Melanocyte of skin (primary cell): ENCODE results near the gene RGCC. TPM values are rescaled to one million over a fixed set of nuclear protein-coding genes. Genes with fewer than 3 reads are reported as not detected.

Experiments
- total RNA-seq, 2 donors: library from RNA; depleted of rRNA; stranded (reverse); fragments of >200 nt; gene quantifications; 2 replicates each; pipeline ENCODE4 v1.2.3, GENCODE V29; 2012

Gene RGCC, protein sequence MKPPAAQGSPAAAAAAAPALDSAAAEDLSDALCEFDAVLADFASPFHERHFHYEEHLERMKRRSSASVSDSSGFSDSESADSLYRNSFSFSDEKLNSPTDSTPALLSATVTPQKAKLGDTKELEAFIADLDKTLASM
- under 1 TPM in 1 of 2 donors, not detected in 1; 0.34 TPM for total RNA-seq

DNA sequence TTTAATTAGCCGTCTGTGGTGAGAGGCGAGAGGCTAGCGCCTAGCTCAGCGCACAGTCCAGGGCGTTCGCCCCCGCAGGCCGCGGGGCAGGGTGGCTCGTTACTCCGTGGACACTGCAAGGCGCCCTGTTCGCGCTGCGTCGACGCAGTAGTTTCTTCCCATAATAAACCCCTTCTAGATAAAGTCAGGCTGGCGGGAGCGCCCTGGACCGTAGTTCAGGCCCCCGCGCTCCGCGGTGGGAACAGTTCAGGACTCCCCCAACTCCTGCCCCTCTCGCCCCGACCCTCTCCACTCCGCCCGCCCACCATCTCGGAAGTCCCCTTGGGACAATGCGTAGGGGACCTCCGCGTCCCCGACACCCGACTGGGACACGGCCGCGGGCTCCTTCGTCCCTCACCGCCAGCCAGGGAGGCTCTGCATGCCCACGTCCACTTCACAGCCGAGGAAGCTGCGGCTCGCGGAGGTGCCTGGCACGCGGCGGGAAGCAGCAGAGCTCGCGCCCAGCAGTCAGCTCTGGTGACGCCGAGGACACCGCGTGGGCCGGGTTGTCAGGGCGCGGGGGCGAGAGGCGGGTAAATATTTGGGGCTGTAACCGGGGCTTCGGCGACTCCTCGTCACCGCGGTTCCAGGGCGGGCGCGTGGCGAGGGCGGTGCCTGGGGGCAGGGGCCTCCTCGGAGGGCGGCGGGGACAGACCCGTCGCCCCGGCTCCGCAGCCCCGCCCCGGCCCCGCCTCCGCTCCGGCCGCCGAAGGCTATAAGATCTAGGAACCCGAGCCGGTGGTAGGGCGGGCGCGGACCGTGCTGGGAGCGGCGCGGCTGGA is at the start of gene RGCC:
Gene RGCC, plus strand, starts transcription at position 783 of the 821 bp plus-strand sequence. CDS start 158 bp downstream, outside the sequence.

Other genes with a start within 250 kb of the RGCC start
- 10 to 100 TPM in 1 of 2 donors, 1 to 10 TPM in 1; 8.3 to 16.7 TPM for gene MTRF1, start 194.0 kb upstream of the RGCC start, total RNA-seq
- 1 to 10 TPM; 6.9 to 9.7 TPM for gene NAA16, start 146.3 kb upstream of the RGCC start, total RNA-seq